Stimulated activated CD8-positive, alpha-beta memory T cell treated with anti-CD3 and anti-CD28 coated beads, Interleukin-12 subunit alpha, Interleukin-12 subunit beta, amount 100 ng/mL, for 4 hours (primary cell): ENCODE results near the gene MRPL39.

Experiments
- DNase-seq: peaks from one replicate; pipeline ENCODE4 v3.0.0-alpha.2; 2020; ENCODE audit warnings: low read depth

MRPL39 gene

DNA sequence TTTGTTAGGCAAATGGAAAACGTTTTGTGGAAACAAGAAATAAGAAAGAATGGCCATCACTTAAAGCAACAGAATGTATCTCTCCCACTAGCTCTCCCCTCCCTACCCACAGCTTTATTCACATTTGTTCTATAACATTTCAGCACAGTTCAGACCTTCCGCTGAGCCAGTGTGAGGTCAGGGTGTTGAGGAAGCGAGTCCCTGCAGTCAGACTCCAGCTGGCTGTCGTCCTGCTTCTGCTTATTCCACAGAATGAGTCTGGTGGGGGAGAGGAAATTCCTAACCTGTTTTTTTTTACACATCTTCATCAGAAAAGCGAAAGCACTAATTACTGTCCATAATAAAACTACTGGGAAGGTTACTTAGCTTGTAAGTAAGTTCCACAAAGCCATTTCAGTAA is 39.0 kb downstream of the MRPL39 start:
- DNase-seq = no peak

DNA sequence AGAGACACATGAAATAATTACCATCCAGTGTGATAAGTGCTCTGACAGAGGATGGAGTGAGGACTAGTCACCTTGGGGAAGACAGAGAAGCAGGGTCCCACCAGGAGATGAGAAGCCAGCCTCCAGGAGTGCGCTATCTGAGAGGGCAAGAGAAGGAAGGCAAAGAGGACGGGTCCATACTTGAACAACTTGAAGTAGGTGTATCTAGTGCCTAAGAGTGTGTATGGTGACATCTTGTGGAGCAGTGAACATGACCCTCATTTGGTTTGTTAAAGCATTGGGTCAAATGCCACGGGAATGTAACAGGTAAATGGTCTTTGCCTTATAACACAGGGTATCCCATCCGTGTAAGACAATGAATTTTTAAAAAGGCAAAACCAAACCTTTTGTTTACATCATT is 39.8 kb downstream of the MRPL39 start:
- DNase-seq = no peak

DNA sequence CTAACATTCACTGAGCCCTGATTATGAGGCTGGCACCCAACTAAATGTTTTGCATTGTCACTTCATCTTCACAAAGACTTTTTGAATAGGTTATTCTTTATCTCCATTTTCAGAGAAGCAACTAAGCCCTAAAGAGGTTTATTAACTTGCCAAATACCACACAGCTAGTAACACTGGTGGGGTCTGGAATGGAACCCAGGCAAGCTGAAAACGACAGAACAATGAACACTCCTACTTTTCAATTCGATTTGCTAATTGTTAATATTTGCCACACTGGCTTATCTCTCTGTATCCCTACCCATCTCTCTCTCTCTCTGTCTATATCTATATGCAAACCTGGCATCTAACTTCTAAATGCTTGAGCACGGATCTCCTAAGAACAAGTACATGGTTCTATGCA is 40.6 kb downstream of the MRPL39 start:
- no peak for DNase-seq

DNA sequence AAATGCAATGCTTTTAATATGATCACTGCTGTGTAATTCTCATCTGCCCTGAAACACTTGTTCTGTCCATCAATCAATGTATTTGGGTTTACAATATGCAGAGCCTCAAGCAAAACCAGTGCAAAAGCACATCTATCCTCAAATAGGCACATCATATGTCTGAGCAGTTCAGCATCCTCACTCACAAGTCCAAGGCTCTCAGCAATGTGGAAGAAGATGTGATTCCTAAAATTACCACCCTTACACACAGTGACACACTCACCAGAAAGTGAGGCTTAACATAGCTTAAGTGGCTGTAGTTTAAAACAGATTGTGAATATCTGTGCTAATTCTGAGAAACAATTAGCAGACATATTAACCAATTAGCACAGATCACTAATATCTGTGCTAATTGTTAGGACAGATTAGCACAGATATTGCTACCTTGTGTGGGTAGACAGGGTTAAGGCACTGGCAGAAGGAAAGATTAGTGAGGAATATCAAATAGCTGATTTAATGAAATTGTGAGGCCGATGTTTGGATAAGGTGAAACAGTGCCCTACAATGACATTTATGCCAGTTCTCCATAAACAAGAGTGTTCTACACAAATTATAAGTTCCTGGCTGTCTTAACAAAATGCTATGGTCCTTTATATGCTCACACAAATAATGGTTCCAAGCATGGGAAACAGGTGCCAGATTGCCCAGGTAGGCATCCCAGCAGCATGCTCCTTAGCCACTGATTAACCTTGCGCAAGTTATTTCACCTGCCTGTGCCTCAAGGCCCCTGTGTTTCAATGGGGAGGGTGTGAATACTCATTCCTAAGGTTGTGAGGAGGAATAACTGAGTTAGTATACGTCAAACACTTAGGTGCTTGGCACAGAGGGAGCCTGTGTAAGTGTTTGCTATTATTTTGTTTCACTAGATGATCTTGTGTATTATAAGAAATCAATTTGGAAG is 41.7 kb downstream of the MRPL39 start:
- DNase-seq = no peak

DNA sequence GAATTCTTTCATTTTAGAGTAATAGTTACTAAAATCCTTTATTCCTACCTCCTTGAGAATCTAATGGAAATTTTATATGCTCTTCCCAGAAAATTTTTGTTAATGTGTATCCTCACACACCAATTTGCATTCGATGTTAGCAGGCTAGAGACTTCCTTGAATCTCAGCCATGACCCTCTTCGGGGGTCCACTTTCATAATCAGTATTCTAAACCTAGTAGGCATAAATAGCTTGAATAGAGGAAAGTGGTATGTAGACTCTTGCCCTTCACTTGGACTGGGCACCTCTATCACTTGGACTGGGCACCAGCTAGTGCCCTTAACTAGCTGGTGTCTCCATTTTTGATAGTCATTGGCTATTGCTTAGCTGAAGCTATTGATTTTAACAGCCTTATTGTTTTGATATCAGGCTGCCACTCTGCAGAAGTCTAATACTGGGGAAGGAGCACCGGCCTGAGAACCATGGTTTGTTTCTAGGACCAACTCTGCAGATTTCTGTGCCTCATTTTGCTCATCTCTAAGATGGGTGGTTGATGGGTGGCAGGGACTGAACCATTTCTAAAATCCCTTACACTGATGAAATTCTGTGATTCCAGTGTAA is 42.8 kb downstream of the MRPL39 start:
- no peak for DNase-seq

DNA sequence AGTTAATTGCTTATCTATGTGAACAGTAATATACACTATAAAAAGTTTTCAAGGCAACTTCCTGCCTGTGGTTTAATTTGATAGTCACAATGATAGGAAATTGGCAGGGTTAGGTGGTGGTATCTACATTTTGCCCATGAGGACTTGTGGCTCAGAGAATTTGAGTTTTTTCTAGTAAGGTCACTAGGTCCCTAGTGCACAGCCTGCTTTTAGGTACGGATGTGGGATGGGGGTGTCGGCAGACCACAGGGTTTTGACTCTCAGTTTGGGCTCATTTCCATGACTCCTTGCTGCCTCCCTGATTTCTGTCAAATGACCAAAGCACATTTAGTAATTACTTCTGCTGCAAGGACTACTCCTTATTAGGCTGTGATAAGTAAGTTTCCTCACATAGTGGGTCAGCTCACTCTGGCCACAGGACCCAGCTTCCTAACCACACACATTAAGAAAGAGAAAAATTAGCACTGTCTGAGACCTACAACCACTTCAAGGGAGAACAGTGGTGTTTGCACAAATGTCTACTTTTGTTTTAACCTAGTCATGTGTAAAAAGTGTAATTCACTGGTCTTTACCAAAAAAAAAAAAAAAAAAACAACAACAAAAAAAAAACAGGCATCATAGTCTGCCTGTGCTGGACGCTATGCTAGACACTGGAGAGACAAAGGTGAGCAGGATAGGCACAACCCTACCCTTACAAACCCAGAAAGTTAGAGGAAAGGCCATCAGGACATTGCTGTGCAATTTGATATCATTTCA is 43.7 kb downstream of the MRPL39 start:
- DNase-seq = no peak

DNA sequence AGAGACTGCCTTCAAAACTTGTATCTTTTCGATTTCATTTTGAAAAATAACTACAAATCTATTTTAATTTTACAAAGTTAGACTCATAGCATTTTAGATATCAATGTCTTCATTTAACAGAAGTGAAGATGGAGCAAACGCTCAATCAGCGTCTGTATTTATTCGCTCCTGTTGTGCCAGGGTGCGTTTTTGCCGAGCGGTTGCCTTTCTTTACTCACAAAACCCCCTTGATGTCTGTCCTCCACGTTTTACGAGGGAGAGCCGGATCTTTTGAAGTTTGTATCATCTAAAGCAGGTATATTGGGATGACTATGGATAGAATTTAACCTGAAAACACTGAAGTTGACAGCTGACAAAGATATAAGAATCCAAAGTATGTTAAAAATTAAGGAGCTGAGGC is 44.6 kb downstream of the MRPL39 start:
- no peak for DNase-seq

DNA sequence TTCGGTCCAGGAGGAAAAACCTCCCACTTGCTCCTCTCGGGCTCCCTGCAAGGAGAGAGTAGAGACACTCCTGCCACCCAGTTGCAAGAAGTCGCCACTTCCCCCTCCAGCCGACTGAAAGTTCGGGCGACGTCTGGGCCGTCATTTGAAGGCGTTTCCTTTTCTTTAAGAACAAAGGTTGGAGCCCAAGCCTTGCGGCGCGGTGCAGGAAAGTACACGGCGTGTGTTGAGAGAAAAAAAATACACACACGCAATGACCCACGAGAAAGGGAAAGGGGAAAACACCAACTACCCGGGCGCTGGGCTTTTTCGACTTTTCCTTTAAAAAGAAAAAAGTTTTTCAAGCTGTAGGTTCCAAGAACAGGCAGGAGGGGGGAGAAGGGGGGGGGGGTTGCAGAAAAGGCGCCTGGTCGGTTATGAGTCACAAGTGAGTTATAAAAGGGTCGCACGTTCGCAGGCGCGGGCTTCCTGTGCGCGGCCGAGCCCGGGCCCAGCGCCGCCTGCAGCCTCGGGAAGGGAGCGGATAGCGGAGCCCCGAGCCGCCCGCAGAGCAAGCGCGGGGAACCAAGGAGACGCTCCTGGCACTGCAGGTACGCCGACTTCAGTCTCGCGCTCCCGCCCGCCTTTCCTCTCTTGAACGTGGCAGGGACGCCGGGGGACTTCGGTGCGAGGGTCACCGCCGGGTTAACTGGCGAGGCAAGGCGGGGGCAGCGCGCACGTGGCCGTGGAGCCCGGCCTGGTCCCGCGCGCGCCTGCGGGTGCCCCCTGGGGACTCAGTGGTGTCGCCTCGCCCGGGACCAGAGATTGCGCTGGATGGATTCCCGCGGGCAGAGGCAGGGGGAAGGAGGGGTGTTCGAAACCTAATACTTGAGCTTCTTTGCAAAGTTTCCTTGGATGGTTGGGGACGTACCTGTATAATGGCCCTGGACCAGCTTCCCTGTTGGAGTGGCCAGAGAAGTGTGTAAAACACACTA is 45.3 kb downstream of the MRPL39 start:
- peak; percentile 77 for DNase-seq

DNA sequence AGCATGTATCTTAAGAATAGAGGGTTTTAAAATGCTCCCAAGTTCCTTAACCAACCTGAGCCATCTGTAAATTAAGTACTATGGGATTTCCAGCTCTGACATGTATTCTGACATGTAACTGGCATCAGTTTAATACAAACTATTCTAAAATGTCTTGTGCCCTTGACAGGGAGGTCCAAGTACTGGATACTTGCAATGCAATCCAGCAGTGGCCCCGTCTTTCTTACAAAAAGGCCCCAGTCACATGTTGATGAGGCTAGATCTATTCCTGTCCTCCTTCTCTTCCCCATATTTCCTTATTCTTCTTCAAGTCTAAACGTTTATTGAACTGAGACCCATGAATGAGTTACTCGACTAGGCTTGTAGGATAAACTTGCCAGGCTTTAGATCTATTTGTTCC is 46.4 kb downstream of the MRPL39 start:
- DNase-seq = no peak

DNA sequence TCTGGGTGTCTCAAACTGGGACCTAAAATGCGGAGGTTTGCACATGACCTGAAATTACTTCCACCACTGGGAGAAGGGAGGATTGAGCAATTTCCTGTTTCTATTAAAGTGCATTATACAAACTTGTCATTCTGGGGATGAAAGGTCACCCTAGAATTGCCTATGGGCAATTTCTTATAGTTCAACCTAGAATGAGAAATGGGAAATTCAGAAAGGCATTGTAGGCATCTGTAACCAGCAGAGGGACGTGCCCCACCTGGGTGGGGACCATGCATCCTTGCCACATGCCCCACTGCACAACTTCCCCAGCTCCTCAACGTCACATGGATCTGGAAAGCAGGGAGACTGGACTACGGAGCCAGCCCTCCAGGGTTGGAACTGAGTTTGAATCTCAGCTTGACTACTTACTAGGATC is 47.0 kb downstream of the MRPL39 start:
- no peak for DNase-seq

DNA sequence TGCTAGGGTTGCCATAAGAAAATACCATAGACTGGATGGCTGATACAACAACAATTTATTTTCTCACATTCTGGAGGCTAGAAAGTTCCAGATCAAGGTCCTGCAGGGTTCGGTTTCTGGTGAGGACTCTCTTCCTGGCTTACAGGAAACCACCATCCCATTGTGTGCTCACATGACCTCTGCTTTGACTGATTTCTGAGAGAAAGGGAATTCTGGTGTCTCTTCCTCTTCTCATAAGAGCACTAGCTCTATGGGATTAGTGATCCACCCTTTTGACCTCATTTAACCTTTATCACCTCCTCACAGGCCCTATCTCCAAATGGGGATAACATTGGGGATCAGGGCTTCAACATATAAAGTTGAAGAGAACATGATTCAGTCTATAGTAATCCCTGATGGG is 47.5 kb downstream of the MRPL39 start:
- no peak for DNase-seq

DNA sequence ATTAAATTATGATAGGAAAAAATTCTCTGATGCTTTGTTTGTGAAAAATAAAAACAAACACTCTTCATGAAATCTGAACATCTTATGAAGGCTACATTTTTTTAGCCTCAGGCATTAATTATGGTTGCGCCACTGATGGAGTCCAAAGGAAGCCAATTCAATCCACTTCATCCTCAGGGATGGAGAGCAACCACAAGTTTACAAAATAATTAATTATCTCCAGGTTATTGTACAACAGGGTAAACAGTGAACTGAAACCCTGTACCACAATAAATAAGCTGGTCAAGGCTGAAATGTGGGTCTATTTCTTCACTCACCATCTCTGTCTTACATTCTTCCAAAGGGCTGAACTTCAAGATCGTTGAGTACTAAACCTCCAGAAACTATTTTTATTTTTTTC is 49.2 kb downstream of the MRPL39 start:
- no peak for DNase-seq

DNA sequence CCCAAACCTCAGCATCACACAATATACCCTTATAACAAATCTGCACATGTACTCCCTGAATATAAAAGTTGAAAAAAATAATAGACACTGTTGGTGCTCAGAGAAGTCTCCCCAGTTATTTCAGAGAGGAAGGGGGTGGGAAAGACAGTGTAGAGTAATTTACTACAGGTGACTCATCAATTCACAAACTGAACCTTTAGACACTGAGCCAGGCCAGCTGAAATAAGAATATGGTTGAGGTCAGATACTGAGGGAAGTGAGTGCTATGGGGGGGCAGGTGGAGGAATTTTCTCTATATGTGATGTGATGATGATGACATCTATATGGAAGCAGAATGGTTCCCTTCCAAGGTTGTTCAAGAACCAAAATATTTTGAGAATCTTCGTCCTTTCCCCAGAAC is 50.1 kb downstream of the MRPL39 start:
- DNase-seq = no peak

DNA sequence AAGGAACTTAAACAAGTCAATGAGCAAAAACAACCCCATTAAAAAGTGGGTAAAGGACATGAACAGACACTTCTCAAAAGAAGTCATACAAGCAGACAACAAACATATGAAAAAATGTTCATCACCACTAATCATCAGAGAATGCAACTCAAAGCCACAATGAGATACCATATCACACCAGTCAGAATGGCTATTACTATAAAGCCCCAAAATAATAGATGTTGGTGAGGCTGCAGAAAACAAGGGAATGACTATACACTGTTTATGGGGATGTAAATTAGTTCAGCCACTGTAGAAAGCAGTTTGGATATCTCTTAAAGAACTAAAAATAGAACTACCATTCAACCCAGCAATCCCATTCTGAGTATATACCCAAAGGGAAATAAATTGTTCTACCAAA is 51.2 kb downstream of the MRPL39 start:
- DNase-seq = no peak

DNA sequence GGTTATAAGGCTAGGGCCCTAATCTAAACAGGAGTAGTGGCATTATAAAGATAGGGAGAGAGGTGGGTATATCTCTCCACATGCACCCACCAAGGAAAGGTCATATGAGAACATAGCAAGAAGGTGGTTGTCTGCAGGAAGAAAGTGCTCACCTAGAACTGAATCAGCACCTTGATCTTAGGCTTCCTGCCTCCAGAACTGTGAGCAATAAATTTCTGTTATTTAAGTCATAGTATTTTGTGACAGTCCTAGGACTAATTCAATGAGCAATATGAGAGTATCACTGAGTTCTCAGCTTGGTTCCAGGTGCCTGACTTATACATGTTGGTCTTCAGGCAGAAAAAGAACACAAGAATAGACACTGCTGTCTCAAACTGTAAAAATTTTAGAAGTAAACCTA is 51.8 kb downstream of the MRPL39 start:
- no peak for DNase-seq

DNA sequence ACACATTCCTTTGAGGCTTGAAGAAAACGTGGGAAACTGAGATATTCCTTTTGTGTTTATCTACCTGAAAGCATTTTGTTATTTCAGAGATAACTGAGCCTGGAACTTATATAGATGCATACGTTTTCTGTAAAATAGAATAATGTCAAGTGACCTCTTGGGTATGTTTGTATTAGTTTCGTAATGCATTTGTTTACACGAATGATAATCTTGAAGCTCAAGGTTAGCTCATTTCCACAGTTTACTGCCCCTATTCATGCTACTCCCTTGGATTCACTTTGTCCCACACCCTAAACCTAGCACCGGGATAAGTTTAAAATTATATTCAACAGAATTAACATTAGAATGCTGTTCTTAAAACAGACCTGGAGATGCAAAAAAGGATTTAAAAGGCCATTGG is 54.4 kb downstream of the MRPL39 start:
- DNase-seq = no peak

DNA sequence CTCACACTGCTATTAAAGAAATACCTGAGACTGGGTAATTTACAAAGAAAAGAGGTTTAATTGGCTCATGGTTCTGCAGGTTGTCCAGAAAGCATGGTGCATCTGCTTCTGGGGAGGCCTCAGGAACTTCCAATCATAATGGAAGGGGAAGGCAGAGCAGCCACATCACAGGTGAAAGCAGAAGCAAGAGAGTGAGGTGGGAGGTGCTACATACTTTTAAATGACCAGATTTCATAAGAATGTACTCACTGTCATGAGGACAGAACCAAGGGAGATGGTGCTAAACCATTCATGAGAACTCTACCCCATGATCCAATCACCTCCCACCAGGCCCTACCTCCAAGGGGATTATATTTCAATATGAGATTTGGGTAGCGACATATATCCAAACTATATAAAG is 55.7 kb downstream of the MRPL39 start:
- no peak for DNase-seq

DNA sequence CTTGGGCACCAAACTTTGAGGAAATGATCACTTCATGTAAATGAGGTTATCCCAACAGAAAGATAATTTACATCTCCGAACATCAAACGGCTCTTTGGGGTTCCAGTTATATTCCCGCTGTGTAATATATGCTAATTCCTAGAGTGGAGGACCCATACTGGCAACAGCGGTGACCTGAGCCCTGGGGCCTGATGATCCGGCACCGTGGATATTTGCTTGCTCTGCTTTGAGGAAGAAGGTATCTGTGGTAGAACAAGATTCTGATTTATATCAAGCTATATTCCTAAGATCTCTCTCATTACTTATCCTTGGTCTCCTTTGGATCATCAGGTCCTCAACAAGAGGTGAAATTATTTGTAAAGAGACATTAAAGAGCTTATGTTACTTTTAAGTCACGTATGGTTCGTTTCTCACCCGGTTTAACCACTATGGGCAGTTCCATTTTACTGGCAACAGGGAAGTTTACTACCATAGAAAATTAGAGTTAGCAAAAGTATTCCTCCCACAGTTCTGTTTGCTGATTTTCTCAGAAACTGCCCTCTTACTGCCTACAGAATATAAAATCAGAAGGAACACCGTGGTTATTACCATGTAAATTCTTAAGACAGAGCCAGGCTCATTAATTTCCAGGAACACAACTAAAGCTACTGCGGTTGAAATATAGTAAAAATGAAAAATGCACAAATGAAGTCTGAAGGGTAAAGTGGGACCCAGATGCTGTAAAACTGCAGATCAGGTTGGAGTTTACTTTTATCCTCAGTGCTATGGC is 56.7 kb downstream of the MRPL39 start:
- no peak for DNase-seq

DNA sequence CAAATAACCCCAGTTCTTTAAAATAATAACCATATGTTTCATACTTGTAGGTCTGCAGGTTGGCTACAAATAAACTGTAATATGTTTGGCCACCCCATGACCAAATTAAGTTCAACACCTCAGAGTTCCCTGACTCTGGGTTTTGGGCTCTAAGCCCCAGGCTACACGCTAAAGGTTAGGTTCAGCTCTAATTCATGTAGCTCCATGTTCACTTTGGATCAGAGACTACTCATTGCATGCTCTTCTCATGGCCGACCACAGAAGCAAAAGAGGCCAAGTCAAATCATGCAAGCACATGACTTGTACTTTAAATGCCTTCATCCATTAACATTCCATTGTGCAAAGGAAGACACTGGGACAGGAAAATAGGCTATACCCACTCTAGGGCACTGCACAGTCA is 66.2 kb downstream of the MRPL39 start:
- no peak for DNase-seq

DNA sequence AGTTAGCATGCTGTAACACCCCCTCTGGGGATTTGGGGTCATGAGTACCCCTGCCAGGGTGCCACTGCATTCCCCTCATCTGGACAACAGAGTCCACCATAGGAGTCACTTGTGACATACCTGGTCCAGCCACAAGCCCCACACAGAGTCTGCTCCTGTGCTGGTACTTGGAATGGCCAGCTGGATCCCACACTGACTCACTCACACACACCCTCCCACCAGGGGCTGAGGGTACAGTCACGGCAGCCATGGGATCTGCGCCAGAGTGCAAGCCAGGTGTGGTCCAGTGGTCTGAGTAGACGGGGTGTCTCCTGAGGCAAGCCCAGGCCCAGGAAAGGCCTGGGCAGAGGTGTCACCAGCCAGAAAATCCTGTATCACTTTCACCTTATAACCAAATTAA is 67.7 kb downstream of the MRPL39 start:
- no peak for DNase-seq

DNA sequence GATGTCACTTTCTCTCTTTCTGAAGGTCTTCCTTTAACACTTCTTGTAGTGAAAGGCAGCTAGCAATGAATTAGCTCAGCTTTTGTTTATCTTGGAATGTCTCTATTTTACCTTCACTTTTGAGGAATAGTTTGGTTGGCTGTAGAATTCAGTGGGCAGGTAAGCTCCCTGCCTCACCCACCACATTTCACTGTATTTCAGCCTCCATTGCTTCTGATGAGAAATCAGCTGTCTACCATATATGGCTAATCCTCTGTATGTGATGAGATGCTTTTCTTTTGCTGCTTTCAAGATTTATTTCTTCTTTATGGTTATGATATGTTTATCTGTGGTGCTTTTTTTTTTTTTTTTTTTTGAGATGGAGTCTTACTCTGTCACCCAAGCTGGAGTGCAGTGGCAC is 70.1 kb downstream of the MRPL39 start:
- DNase-seq = no peak
